ENCODE measurements around the gene KCNQ1.

- TF ChIP-seq, protein P1, sequence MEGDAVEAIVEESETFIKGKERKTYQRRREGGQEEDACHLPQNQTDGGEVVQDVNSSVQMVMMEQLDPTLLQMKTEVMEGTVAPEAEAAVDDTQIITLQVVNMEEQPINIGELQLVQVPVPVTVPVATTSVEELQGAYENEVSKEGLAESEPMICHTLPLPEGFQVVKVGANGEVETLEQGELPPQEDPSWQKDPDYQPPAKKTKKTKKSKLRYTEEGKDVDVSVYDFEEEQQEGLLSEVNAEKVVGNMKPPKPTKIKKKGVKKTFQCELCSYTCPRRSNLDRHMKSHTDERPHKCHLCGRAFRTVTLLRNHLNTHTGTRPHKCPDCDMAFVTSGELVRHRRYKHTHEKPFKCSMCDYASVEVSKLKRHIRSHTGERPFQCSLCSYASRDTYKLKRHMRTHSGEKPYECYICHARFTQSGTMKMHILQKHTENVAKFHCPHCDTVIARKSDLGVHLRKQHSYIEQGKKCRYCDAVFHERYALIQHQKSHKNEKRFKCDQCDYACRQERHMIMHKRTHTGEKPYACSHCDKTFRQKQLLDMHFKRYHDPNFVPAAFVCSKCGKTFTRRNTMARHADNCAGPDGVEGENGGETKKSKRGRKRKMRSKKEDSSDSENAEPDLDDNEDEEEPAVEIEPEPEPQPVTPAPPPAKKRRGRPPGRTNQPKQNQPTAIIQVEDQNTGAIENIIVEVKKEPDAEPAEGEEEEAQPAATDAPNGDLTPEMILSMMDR (IDR thresholded peaks at IDR 0.05) = no peak
- no peak for TF ChIP-seq EZH2 (IDR thresholded peaks at IDR 0.05; ENCODE audit: borderline replicate concordance, insufficient read depth, low read depth, low read length, poor library complexity, severe bottlenecking)
These were observed 40.0 kb upstream of the KCNQ1 start for GRCh38 chr11:2404735-2405196.

Data from B cell (primary cell).